Measurements from ENCODE around the gene ARHGEF1. TPM values are rescaled to one million over a fixed set of nuclear protein-coding genes. Genes with fewer than 3 reads are reported as not detected.

ARHGEF1 gene
- total and polyA plus RNA-seq, 7 experiments from 2014 or later, result 184 to 1,236 (median 1,084) TPM

DNA sequence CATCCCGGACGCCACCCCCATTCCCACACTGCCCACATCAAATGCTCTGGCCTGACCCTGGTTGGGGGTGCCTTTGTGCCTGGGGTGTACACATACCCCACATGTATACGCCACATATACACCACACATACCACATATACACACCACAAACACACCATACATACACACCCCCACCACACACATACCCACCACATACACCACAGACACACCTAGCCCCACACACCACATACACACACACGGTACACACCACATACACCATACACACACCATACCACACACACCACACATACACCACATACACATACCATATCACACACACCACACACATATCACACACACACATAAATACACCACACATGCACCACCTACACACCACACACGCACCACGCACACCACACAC lies 35.1 kb downstream of the ARHGEF1 start:
- Histone ChIP-seq H3K36me3 (ENCODE audit: control insufficient read depth in 2 of 3, insufficient read depth in 3 of 3, low read length in 3 of 3) (no peaks in the 10 kb centered on the region), H3K4me3 (ENCODE audit: low read length) (no peak overlapping the region), H3K27ac (ENCODE audit: low read depth, low read length) (no peak overlapping the region), H3K9me3 (ENCODE audit: control insufficient read depth in 2 of 3, low read length in 3 of 3) (no peaks in the 10 kb centered on the region), H3K4me1 (ENCODE audit: control insufficient read depth in 2 of 2, insufficient read depth in 2 of 2, low read length in 2 of 2) (peaks cover 11 to 46% of the 10 kb centered on the region in 2 donors), H3K27me3 (ENCODE audit: control insufficient read depth in 2 of 2, insufficient read depth in 2 of 2, low read length in 2 of 2) (peaks cover 0 to 23% of the 10 kb centered on the region in 2 donors)
- Mint-ChIP-seq H3K27ac (no peak overlapping the region), H3K4me1 (peaks cover 15 to 28% (median 21%) of the 10 kb centered on the region in 7 donors), H3K9me3 (no peaks in the 10 kb centered on the region), H3K27me3 (peaks cover 0 to 12% (median 7%) of the 10 kb centered on the region in 5 donors), H3K36me3 (peaks cover 0 to 6% (median under 1%) of the 10 kb centered on the region in 5 donors), H3K4me3 (no peak overlapping the region)
- DNase-seq (no peak), ATAC-seq (peak; percentile 17)
- intact Hi-C loops (cut with micrococcal nuclease), result no loop called here
- CTCF ChIA-PET, result no interaction called here
- POLR2A ChIA-PET, result no interaction called here

DNA sequence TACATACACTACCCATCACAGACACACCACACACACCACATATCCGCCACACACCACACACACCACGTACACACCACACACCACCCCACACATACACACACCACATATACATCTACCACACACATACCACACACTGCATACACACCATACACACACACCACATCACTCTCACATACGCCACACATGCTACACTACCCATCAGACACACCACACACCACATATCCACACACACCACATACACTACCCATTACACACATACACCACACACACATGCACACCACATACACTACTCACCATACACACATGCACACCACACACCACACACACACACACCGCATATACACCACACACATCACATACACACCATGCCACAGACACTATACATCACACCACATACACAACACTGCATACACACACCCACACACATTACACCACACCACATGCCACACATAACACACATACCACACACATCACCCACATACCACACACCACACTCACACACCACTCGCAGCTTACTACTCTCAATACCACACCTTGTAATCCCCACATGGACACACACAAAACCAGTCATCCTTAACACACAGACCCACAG lies 35.8 kb downstream of the ARHGEF1 start:
- CTCF ChIA-PET, result interaction anchor here (0.7 to 1.1 kb wide), 3 partner anchors 14 to 47 kb away, joined by 3 to 4 read pairs (median 3); no protein-coding TSS in a partner anchor
- Mint-ChIP-seq H3K36me3 (peaks cover 0 to 8% (median 4%) of the 10 kb centered on the region in 5 donors), H3K27ac (no peak overlapping the region), H3K4me1 (peaks cover 16 to 26% (median 23%) of the 10 kb centered on the region in 7 donors), H3K27me3 (peaks cover 0 to 17% (median 9%) of the 10 kb centered on the region in 5 donors), H3K4me3 (no peak overlapping the region), H3K9me3 (peaks cover 0 to 3% (median 0%) of the 10 kb centered on the region in 11 donors)
- DNase-seq, result no peak
- no peaks in the 10 kb centered on the region for H3K9me3 ChIP-seq (ENCODE audit: control insufficient read depth in 2 of 3, low read length in 3 of 3)
- intact Hi-C loops (cut with micrococcal nuclease), result no loop called here
- no peak overlapping the region for H3K4me3 ChIP-seq (ENCODE audit: low read length)
- POLR2A ChIA-PET, result interaction anchor here (0.7 to 1.7 kb wide), 5 partner anchors 8 to 46 kb away, joined by 3 to 7 read pairs (median 4); no protein-coding TSS in a partner anchor
- no peaks in the 10 kb centered on the region for H3K36me3 ChIP-seq (ENCODE audit: control insufficient read depth in 2 of 3, insufficient read depth in 3 of 3, low read length in 3 of 3)
- peaks cover 11 to 41% of the 10 kb centered on the region in 2 donors for H3K4me1 ChIP-seq (ENCODE audit: control insufficient read depth in 2 of 2, insufficient read depth in 2 of 2, low read length in 2 of 2)
- peaks cover 0 to 23% of the 10 kb centered on the region in 2 donors for H3K27me3 ChIP-seq (ENCODE audit: control insufficient read depth in 2 of 2, insufficient read depth in 2 of 2, low read length in 2 of 2)
- ATAC-seq, result no peak
- no peak overlapping the region for H3K27ac ChIP-seq (ENCODE audit: low read depth, low read length)

DNA sequence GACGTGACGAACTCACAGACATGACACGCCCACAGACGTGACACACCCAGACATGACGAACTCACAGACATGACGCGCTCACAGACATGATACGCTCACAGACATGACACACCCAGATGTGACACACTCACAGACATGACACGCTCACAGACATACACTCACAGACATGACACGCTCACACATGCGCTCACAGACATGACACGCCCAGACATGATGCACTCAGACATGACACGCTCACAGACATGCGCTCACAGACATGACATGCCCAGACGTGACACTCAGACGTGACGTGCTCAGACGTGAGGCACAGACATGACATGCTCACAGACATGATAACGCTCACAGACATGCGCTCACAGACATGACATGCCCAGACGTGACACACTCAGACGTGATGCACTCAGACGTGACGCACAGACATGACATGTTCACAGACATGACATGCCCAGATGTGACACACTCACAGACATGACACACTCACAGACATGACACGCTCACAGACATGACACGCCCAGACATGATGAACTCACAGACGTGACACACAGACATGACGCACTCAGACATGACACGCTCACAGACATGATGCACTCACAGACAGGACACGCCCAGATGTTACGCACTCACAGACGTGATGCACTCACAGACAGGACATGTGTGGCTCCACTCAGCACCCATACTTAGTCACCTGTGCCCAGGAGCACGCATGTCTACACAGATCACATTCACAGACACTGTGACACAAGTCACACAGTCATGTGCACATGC lies 37.1 kb downstream of the ARHGEF1 start:
- peaks cover 0 to 14% of the 10 kb centered on the region in 2 donors for H3K27me3 ChIP-seq (ENCODE audit: control insufficient read depth in 2 of 2, insufficient read depth in 2 of 2, low read length in 2 of 2)
- H3K4me3 ChIP-seq (ENCODE audit: low read length), result no peak overlapping the region
- Mint-ChIP-seq H3K4me3 (no peak overlapping the region), H3K27ac (no peak overlapping the region), H3K9me3 (peaks cover 0 to 3% (median 0%) of the 10 kb centered on the region in 11 donors), H3K27me3 (peaks cover 0 to 17% (median 9%) of the 10 kb centered on the region in 5 donors), H3K4me1 (peaks cover 14 to 22% (median 17%) of the 10 kb centered on the region in 7 donors), H3K36me3 (peaks cover 0 to 8% (median 4%) of the 10 kb centered on the region in 5 donors)
- no peaks in the 10 kb centered on the region for H3K36me3 ChIP-seq (ENCODE audit: control insufficient read depth in 2 of 3, insufficient read depth in 3 of 3, low read length in 3 of 3)
- POLR2A ChIA-PET, result interaction anchor here (0.8 to 1.7 kb wide), 6 partner anchors 9 to 47 kb away, joined by 3 to 7 read pairs (median 4); no protein-coding TSS in a partner anchor
- no peak overlapping the region for H3K27ac ChIP-seq (ENCODE audit: low read depth, low read length)
- intact Hi-C loops (cut with micrococcal nuclease), result no loop called here
- peaks cover 11 to 30% of the 10 kb centered on the region in 2 donors for H3K4me1 ChIP-seq (ENCODE audit: control insufficient read depth in 2 of 2, insufficient read depth in 2 of 2, low read length in 2 of 2)
- no peak for DNase-seq
- no peaks in the 10 kb centered on the region for H3K9me3 ChIP-seq (ENCODE audit: control insufficient read depth in 2 of 3, low read length in 3 of 3)
- CTCF ChIA-PET, result interaction anchor here (1.1 kb wide), 1 partner anchor 15 kb away, joined by 4 read pairs; no protein-coding TSS in a partner anchor
- ATAC-seq, result no peak

DNA sequence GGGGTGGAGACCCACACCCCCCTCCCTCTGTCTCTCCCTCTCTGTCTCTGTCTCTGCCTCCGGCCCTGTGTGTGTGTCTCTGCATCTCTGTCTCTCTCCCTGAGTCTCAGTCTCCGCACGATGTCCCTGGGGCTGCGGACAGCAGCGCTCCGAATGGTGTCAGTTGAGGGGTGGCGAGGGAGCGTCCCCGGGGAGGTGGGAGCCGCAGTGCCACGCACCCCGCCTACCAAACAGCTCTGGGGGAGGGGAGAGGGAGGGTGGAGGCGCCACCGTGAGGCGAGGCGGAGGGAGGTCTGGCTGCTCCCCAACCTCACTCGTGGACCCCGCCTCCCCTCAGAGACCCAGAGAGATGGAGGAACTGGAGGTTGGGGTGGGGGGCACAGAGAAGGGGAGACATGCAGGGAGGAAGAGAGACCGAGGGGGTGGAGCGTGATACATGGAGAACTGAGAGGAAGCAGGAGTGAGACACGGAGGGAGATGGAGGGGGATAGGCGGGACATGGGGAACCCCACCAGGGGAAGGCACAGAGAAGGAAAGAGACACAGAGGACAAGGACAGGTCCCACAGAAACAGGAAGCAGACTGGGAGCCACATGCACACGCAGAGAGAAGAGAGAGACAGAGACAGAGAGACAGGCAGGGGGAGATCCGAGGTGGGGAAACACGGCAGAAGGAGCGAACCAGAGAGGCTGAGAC lies 38.0 kb downstream of the ARHGEF1 start:
- Mint-ChIP-seq H3K27me3 (peaks cover 0 to 17% (median 9%) of the 10 kb centered on the region in 5 donors), H3K27ac (peak overlapping the region in 2 of 9 donors; percentile 21 to 39), H3K4me3 (peak overlapping the region in 5 of 10 donors; percentile 15 to 46 (median 19)), H3K36me3 (peaks cover 0 to 8% (median 4%) of the 10 kb centered on the region in 5 donors), H3K9me3 (peaks cover 0 to 3% (median 0%) of the 10 kb centered on the region in 11 donors), H3K4me1 (peaks cover 14 to 22% (median 17%) of the 10 kb centered on the region in 7 donors)
- H3K9me3 ChIP-seq (ENCODE audit: control insufficient read depth in 2 of 3, low read length in 3 of 3), result no peaks in the 10 kb centered on the region
- H3K4me1 ChIP-seq (ENCODE audit: control insufficient read depth in 2 of 2, insufficient read depth in 2 of 2, low read length in 2 of 2), result peaks cover 5 to 22% of the 10 kb centered on the region in 2 donors
- ChIA-PET POLR2A (interaction anchor here (1.0 to 1.7 kb wide), 3 partner anchors 9 to 60 kb away, joined by 4 read pairs; partner anchors contain the start of gene RPS19), CTCF (interaction anchor here (1.0 kb wide), 1 partner anchor 126 kb away, joined by 4 read pairs; no protein-coding TSS in a partner anchor)
- intact Hi-C loops (cut with micrococcal nuclease), result no loop called here
- H3K27me3 ChIP-seq (ENCODE audit: control insufficient read depth in 2 of 2, insufficient read depth in 2 of 2, low read length in 2 of 2), result peaks cover 0 to 8% of the 10 kb centered on the region in 2 donors
- no peaks in the 10 kb centered on the region for H3K36me3 ChIP-seq (ENCODE audit: control insufficient read depth in 2 of 3, insufficient read depth in 3 of 3, low read length in 3 of 3)
- ATAC-seq, result no peak
- no peak for DNase-seq
- no peak overlapping the region for H3K27ac ChIP-seq (ENCODE audit: low read depth, low read length)
- H3K4me3 ChIP-seq (ENCODE audit: low read length), result no peak overlapping the region

DNA sequence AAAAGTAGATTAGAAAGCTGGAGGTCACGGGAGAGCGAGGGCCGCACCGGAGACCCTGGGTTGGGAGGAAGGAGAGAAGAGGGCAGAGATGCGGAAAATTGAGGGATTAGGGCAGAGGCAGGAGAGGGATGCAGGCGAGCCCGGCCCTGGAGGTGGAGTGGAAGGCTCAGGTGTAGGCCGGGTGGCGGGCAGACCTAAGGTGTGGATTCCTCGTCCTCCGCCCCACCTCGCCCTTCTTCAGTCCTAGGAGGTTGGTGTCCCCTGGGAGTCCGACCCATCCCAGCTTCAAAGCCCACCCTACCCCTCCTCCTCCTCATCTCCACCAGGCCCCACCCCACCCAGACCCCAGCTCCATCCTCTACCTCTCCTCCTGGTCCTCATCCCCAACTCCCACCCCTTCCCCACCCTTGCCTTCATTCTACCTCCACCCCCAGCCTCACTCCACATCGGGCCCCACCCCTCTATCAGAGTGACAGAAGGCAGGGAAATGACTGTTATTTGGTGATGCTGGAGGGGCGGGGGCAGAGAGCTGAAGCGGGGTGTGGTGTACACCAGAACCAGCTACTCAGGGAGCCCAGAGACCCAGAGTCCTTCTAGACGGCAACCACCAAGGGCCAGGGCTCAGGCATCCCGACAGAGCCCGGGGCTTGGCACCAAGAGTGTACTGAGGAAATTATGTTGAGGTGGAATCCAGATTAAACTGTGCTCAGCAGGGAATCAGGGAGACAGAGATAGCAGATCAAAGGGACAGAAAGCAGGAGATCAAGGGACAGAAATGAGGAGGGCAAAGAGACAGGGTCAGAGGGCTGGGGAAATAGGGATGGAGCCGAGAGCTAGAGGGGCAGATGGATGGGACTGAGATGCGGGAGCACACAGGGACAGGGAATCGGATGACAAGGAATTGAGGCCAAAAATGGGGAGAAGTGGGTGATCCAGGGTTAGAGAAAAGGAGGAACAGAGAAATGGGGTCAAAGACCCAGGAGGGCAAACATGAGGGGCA lies 38.9 kb downstream of the ARHGEF1 start:
- peaks cover 0 to 13% of the 10 kb centered on the region in 2 donors for H3K4me1 ChIP-seq (ENCODE audit: control insufficient read depth in 2 of 2, insufficient read depth in 2 of 2, low read length in 2 of 2)
- H3K4me3 ChIP-seq (ENCODE audit: low read length), result no peak overlapping the region
- no peaks in the 10 kb centered on the region for H3K9me3 ChIP-seq (ENCODE audit: control insufficient read depth in 2 of 3, low read length in 3 of 3)
- H3K4me1 Mint-ChIP-seq, result peaks cover 14 to 22% (median 17%) of the 10 kb centered on the region in 7 donors
- DNase-seq (no peak), ATAC-seq (no peak)
- intact Hi-C loops (cut with micrococcal nuclease), result no loop called here
- H3K27me3 Mint-ChIP-seq, result peaks cover 0 to 17% (median 9%) of the 10 kb centered on the region in 5 donors
- H3K27ac Mint-ChIP-seq, result peak overlapping the region in 5 of 9 donors; percentile 21 to 67 (median 39)
- H3K36me3 Mint-ChIP-seq, result peaks cover 0 to 8% (median 4%) of the 10 kb centered on the region in 5 donors
- peak overlapping the region in 5 of 10 donors; percentile 12 to 46 (median 30) for H3K4me3 Mint-ChIP-seq
- no peaks in the 10 kb centered on the region for H3K36me3 ChIP-seq (ENCODE audit: control insufficient read depth in 2 of 3, insufficient read depth in 3 of 3, low read length in 3 of 3)
- H3K9me3 Mint-ChIP-seq, result peaks cover 0 to 3% (median 0%) of the 10 kb centered on the region in 11 donors
- no peaks in the 10 kb centered on the region for H3K27me3 ChIP-seq (ENCODE audit: control insufficient read depth in 2 of 2, insufficient read depth in 2 of 2, low read length in 2 of 2)
- POLR2A ChIA-PET, result interaction anchor here (0.6 to 1.7 kb wide), 5 partner anchors 10 to 61 kb away, joined by 3 to 4 read pairs (median 4); partner anchors contain the start of gene RPS19
- H3K27ac ChIP-seq (ENCODE audit: low read depth, low read length), result no peak overlapping the region
- CTCF ChIA-PET, result interaction anchor here (1.0 kb wide), 1 partner anchor 127 kb away, joined by 4 read pairs; no protein-coding TSS in a partner anchor

Data from naive thymus-derived CD4-positive, alpha-beta T cell (primary cell).